OCI-LY7 (cell line): ENCODE measurements around the gene PHAF1. TPM values are rescaled to one million over a fixed set of nuclear protein-coding genes. Genes with fewer than 3 reads are reported as not detected.

Experiments used
- BruUV-seq: library from RNA; stranded (reverse); fragments of 400-500 nt; replicated peaks from 2 replicates; lab custom pipeline; 2021; lab: Mats Ljungman, UMichigan
- CTCF ChIA-PET: fragments of 300-600 bp; sonication (Branson Sonifier 250); formaldehyde crosslinking; loops from one replicate; lab custom pipeline; 2022; ENCODE audit warnings: antibody characterized with exemption; ENCODE audit not compliant: unreplicated experiment; lab: Charles Lee
- POLR2A ChIA-PET: fragments of 300-600 bp; sonication (Branson Sonifier 250); formaldehyde crosslinking; loops from one replicate; lab custom pipeline; 2022; ENCODE audit warnings: antibody characterized with exemption; lab: Charles Lee
- DNase-seq: peaks from one replicate; pipeline ENCODE4 v3.0.0-alpha.2; 2015; ENCODE audit warnings: low spot score
- H2AFZ ChIP-seq: fragments of 200-600 bp; sonication (generic), shearing (Covaris generic); 2 replicates; pipeline ENCODE4 v1.6.1; 2014; ENCODE audit warnings: mild to moderate bottlenecking, antibody characterized with exemption, low read length, moderate library complexity
- H3K27ac ChIP-seq: fragments of 200-600 bp; sonication (generic); 2 replicates; pipeline ENCODE4 v1.5.1; 2014; ENCODE audit warnings: mixed run types, low read depth, mild to moderate bottlenecking, moderate library complexity, low read length, inconsistent platforms; ENCODE audit not compliant: poor library complexity, severe bottlenecking
- H3K36me3 ChIP-seq: fragments of 200-600 bp; sonication (generic); 2 replicates; pipeline ENCODE4 v1.6.1; 2014; ENCODE audit warnings: mild to moderate bottlenecking, antibody characterized with exemption, low read length, moderate library complexity, mixed read lengths; ENCODE audit not compliant: insufficient read depth
- H3K4me1 ChIP-seq: fragments of 200-600 bp; sonication (generic); 2 replicates; pipeline ENCODE4 v1.5.1; 2014; ENCODE audit warnings: mild to moderate bottlenecking, low read length; ENCODE audit not compliant: insufficient read depth, poor library complexity, severe bottlenecking
- H3K4me2 ChIP-seq: fragments of 200-600 bp; sonication (generic); 2 replicates; pipeline ENCODE4 v1.6.1; 2014; ENCODE audit warnings: mild to moderate bottlenecking, low read length
- H3K4me3 ChIP-seq: fragments of 200-600 bp; sonication (generic); 2 replicates; pipeline ENCODE4 v1.5.1; 2014; ENCODE audit warnings: mild to moderate bottlenecking, low read depth, low read length; ENCODE audit not compliant: poor library complexity, severe bottlenecking
- H3K79me2 ChIP-seq: fragments of 200-600 bp; sonication (generic); 2 replicates; pipeline ENCODE4 v1.6.1; 2016; ENCODE audit warnings: low read depth, mild to moderate bottlenecking, low read length, moderate library complexity, mixed read lengths; ENCODE audit not compliant: insufficient read depth
- H3K9me2 ChIP-seq: fragments of 200-600 bp; sonication (generic); 2 replicates; pipeline ENCODE4 v1.6.1; 2016; ENCODE audit warnings: mild to moderate bottlenecking, low read length, mixed read lengths; ENCODE audit not compliant: insufficient read depth
- H3K9me3 ChIP-seq: fragments of 200-600 bp; sonication (generic); 2 replicates; pipeline ENCODE4 v1.6.1; 2014; ENCODE audit warnings: mild to moderate bottlenecking, mixed run types, low read length, mixed read lengths
- H4K20me1 ChIP-seq: fragments of 200-600 bp; sonication (generic); 2 replicates; pipeline ENCODE4 v1.6.1; 2014; ENCODE audit warnings: mild to moderate bottlenecking, antibody characterized with exemption, low read length, moderate library complexity, mixed read lengths; ENCODE audit not compliant: insufficient read depth
- EZH2phosphoT487 ChIP-seq: fragments of 200-600 bp; sonication (generic); IDR thresholded peaks from 2 replicates; pipeline ENCODE4 v1.6.1; 2018; ENCODE audit warnings: low read depth, borderline replicate concordance, mild to moderate bottlenecking, mixed run types, antibody characterized with exemption, low read length, moderate library complexity, mixed read lengths
- intact Hi-C: fragments of 100-400 bp; cut with micrococcal nuclease; formaldehyde crosslinking; loops from one replicate; pipeline ENCODE4 v1.10.0; 2022; ENCODE audit not compliant: unreplicated experiment
- total RNA-seq, 2 experiments: library from RNA; depleted of rRNA in 1 of 2; stranded (reverse); fragments of >200 nt in 1 of 2; shearing (Covaris generic) in 1 of 2; gene quantifications; 2 replicates each; pipeline ENCODE4 v1.2.3, GENCODE V29; 2014 to 2022
- TF ChIP-seq, protein P1 (sequence below): fragments of 200-600 bp; sonication (generic); conservative IDR thresholded peaks from 2 replicates; pipeline ENCODE4 v1.5.1; 2014; ENCODE audit warnings: mild to moderate bottlenecking, antibody characterized with exemption, low read length, moderate library complexity, mixed read lengths

Gene PHAF1
- total RNA-seq, 2 experiments from 2014 or later: 13.9 to 16.8 TPM

DNA sequence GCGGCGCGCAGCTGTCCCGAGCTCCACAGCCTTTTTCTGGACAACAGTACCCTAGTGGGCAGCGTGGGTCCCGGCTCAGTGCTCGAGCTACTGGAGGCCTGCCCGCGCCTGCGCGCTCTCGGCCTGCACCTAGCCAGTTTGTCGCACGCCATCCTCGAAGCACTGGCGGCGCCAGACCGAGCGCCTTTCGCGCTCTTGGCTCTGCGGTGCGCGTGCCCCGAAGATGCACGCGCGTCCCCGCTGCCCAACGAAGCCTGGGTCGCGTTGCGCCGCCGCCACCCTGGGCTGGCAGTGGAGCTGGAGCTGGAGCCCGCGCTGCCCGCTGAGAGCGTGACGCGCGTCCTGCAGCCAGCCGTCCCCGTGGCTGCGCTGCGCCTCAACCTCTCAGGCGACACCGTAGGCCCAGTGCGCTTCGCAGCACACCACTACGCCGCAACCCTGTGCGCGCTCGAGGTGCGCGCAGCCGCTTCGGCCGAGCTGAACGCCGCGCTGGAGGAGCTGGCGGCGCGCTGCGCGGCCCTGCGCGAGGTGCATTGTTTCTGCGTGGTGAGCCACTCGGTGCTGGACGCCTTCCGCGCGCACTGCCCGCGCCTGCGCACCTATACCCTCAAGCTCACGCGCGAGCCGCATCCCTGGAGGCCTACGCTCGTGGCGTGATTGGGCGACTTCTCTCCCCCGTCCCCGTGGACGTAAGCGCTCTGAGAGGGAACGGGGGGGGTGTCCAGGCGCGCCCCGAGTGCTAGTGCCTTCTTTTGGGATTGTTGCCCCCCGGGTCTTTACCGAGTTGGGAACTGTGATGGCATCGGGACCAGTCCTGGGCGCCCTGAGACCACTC, 53.6 kb downstream of the PHAF1 start:
- Histone ChIP-seq H3K4me1 (peaks cover 13% of the 10 kb centered on the region), H3K4me3 (no peak overlapping the region), H3K9me3 (no peaks in the 10 kb centered on the region), H2AFZ (no peak overlapping the region), H4K20me1 (no peaks in the 10 kb centered on the region), H3K4me2 (peak overlapping the region; percentile 27; the same call in 1 of the 2 replicates), H3K36me3 (no peaks in the 10 kb centered on the region), H3K79me2 (no peaks in the 10 kb centered on the region), H3K27ac (no peak overlapping the region), H3K9me2 (no peaks in the 10 kb centered on the region)
- no peak for DNase-seq
- TF ChIP-seq EZH2phosphoT487: no peak
- TF ChIP-seq, protein P1, sequence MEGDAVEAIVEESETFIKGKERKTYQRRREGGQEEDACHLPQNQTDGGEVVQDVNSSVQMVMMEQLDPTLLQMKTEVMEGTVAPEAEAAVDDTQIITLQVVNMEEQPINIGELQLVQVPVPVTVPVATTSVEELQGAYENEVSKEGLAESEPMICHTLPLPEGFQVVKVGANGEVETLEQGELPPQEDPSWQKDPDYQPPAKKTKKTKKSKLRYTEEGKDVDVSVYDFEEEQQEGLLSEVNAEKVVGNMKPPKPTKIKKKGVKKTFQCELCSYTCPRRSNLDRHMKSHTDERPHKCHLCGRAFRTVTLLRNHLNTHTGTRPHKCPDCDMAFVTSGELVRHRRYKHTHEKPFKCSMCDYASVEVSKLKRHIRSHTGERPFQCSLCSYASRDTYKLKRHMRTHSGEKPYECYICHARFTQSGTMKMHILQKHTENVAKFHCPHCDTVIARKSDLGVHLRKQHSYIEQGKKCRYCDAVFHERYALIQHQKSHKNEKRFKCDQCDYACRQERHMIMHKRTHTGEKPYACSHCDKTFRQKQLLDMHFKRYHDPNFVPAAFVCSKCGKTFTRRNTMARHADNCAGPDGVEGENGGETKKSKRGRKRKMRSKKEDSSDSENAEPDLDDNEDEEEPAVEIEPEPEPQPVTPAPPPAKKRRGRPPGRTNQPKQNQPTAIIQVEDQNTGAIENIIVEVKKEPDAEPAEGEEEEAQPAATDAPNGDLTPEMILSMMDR: no peak
- BruUV-seq: no TSS peak
- ChIA-PET POLR2A (no interaction called here), CTCF (interaction anchor here (0.6 kb wide), 1 partner anchor 62 kb away, joined by 3 read pairs; no protein-coding TSS in a partner anchor)
- intact Hi-C loops: no loop called here

DNA sequence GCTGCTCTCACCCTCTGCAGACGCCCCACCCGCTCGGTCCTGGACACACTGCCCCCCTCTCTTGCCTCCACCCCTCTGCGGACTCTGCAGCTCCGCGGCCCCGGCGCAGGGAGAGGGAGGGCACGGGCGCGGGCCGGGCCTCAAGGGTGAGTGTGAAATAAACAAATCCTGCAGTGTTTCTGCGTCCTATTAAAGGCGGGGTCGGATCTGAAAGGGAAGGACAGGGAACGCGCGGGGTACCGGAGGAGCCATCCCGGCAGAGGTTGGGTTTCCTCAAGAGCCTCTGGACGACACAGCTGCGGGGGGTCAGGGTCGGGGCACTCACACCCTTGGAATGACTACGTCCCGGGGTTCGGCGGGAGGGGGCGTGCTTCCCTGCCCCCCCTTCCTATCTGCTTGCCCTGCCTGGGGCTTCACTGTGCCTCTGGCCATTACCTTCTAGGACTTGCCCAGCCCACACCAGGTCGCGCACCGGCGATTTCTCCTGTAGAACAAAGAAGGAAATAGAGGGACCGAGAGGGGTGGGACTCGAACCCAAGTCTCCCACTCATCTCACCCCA, 54.3 kb downstream of the PHAF1 start:
- H3K4me1 ChIP-seq: peaks cover 6% of the 10 kb centered on the region
- no peak for DNase-seq
- POLR2A ChIA-PET: no interaction called here
- no peak overlapping the region for H2AFZ ChIP-seq
- H3K27ac ChIP-seq: no peak overlapping the region
- no peaks in the 10 kb centered on the region for H3K9me2 ChIP-seq
- no peak overlapping the region for H3K4me2 ChIP-seq
- CTCF ChIA-PET: interaction anchor here (0.6 kb wide), 1 partner anchor 63 kb away, joined by 3 read pairs; no protein-coding TSS in a partner anchor
- no peaks in the 10 kb centered on the region for H3K79me2 ChIP-seq
- TF ChIP-seq, protein P1: no peak
- TF ChIP-seq EZH2phosphoT487: no peak
- no peak overlapping the region for H3K4me3 ChIP-seq
- no peaks in the 10 kb centered on the region for H3K36me3 ChIP-seq
- H4K20me1 ChIP-seq: no peaks in the 10 kb centered on the region
- intact Hi-C loops: no loop called here
- no peaks in the 10 kb centered on the region for H3K9me3 ChIP-seq
- BruUV-seq: no TSS peak
